HEK293 (cell line): ENCODE data around the gene TSHZ2.

ENCODE experiments used
- CTCF ChIA-PET: fragments of 350-600 bp; formaldehyde crosslinking; extraction: SDS; loops from one replicate; lab custom pipeline; 2021; ENCODE audit warnings: antibody characterized with exemption; lab: Yijun Ruan, JAX
- POLR2A ChIA-PET: fragments of 300-600 bp; formaldehyde crosslinking; extraction: SDS; loops from one replicate; lab custom pipeline; 2020; ENCODE audit warnings: antibody characterized with exemption, inconsistent platforms; lab: Yijun Ruan, JAX
- H3K27ac ChIP-seq: fragments of 200-500 bp; sonication (Bioruptor generic); 2 replicates; pipeline ENCODE4 v1.5.1; 2014; ENCODE audit warnings: low read depth, low read length, control low read depth, inconsistent platforms; ENCODE audit errors: extremely low read depth
- H3K36me3 ChIP-seq, 2 experiments: fragments of 200-500 bp in 1 of 2; sonication (Bioruptor generic) in 1 of 2; 1 replicate in 1 of 2; 2 replicates in 1 of 2; pipeline ENCODE4 v1.5.1; 2014 to 2017; ENCODE audit warnings: inconsistent platforms in 2 of 2, low read length in 2 of 2; ENCODE audit not compliant: control insufficient read depth in 2 of 2, insufficient read depth in 1 of 2
- H3K4me1 ChIP-seq: fragments of 200-500 bp; sonication (Bioruptor generic); 2 replicates; pipeline ENCODE4 v1.5.1; 2014; ENCODE audit warnings: mild to moderate bottlenecking, low read length, inconsistent platforms; ENCODE audit not compliant: control insufficient read depth, insufficient read depth
- H3K4me3 ChIP-seq: 2 replicates; pipeline ENCODE4 v1.5.1; 2011; ENCODE audit warnings: low read depth, mild to moderate bottlenecking, control low read depth, low read length, moderate library complexity
- H3K9me3 ChIP-seq: fragments of 200-500 bp; sonication (Bioruptor generic); 2 replicates; pipeline ENCODE4 v1.5.1; 2014; ENCODE audit warnings: low read depth, low read length, inconsistent platforms; ENCODE audit not compliant: control insufficient read depth, insufficient read depth
- CTCF ChIP-seq: fragments of 450-650 bp; formaldehyde crosslinking; IDR thresholded peaks from 2 replicates; pipeline ENCODE4 v1.5.1; 2016; ENCODE audit warnings: missing biosample characterization, missing genetic modification characterization
- EGR2 ChIP-seq: fragments of 450-650 bp; formaldehyde crosslinking; IDR thresholded peaks from 2 replicates; pipeline ENCODE4 v1.5.1; 2016; ENCODE audit warnings: low read depth, missing biosample characterization, missing genetic modification characterization
- KLF16 ChIP-seq: fragments of 450-650 bp; formaldehyde crosslinking; IDR thresholded peaks from 2 replicates; pipeline ENCODE4 v1.5.1; 2017; ENCODE audit warnings: missing biosample characterization, missing genetic modification characterization
- KLF8 ChIP-seq: fragments of 450-650 bp; formaldehyde crosslinking; IDR thresholded peaks from 2 replicates; pipeline ENCODE4 v1.5.1; 2016; ENCODE audit warnings: missing biosample characterization, missing genetic modification characterization
- PRDM1 ChIP-seq: fragments of 450-650 bp; formaldehyde crosslinking; IDR thresholded peaks from 2 replicates; pipeline ENCODE4; 2016; ENCODE audit warnings: missing biosample characterization, missing genetic modification characterization
- REPIN1 ChIP-seq: fragments of 450-650 bp; formaldehyde crosslinking; IDR thresholded peaks from 2 replicates; pipeline ENCODE4 v1.5.1; 2017; ENCODE audit warnings: missing biosample characterization, missing genetic modification characterization, low read depth
- ZFHX2 ChIP-seq: fragments of 450-650 bp; formaldehyde crosslinking; conservative IDR thresholded peaks from 2 replicates; pipeline ENCODE4 v1.5.1; 2016; ENCODE audit warnings: missing biosample characterization, missing genetic modification characterization
- ZFP69B ChIP-seq: fragments of 450-650 bp; formaldehyde crosslinking; IDR thresholded peaks from 2 replicates; pipeline ENCODE4 v1.5.1; 2016; ENCODE audit warnings: missing biosample characterization, missing genetic modification characterization
- ZNF16 ChIP-seq: fragments of 450-650 bp; formaldehyde crosslinking; IDR thresholded peaks from 2 replicates; pipeline ENCODE4 v1.5.1; 2016; ENCODE audit warnings: low read depth, missing biosample characterization, missing genetic modification characterization
- ZNF426 ChIP-seq: fragments of 450-650 bp; formaldehyde crosslinking; IDR thresholded peaks from 2 replicates; pipeline ENCODE4 v1.5.1; 2017; ENCODE audit warnings: missing biosample characterization, missing genetic modification characterization, mild to moderate bottlenecking, inconsistent platforms, moderate library complexity
- ZNF521 ChIP-seq: fragments of 450-650 bp; formaldehyde crosslinking; IDR thresholded peaks from 2 replicates; pipeline ENCODE4 v1.5.1; 2017; ENCODE audit warnings: missing biosample characterization, mild to moderate bottlenecking, missing genetic modification characterization
- ZNF561 ChIP-seq: fragments of 450-650 bp; IDR thresholded peaks from 2 replicates; pipeline ENCODE4 v1.5.1; 2018; ENCODE audit warnings: missing biosample characterization, missing genetic modification characterization, borderline replicate concordance
- ZNF600 ChIP-seq: fragments of 450-650 bp; formaldehyde crosslinking; IDR thresholded peaks from 2 replicates; pipeline ENCODE4 v1.5.1; 2016; ENCODE audit warnings: missing biosample characterization, missing genetic modification characterization
- ZNF768 ChIP-seq: fragments of 450-650 bp; formaldehyde crosslinking; IDR thresholded peaks from 2 replicates; pipeline ENCODE4 v1.5.1; 2018; ENCODE audit warnings: missing biosample characterization, mild to moderate bottlenecking, missing genetic modification characterization
- TF ChIP-seq, protein P1 (sequence below): fragments of 450-650 bp; formaldehyde crosslinking; IDR thresholded peaks from 2 replicates; pipeline ENCODE4 v1.5.1; 2016; ENCODE audit warnings: missing biosample characterization, missing genetic modification characterization, borderline replicate concordance
- TF ChIP-seq, protein P2 (sequence below): fragments of 450-650 bp; formaldehyde crosslinking; IDR thresholded peaks from 2 replicates; pipeline ENCODE4 v1.5.1; 2017; ENCODE audit warnings: missing biosample characterization, missing genetic modification characterization
- TF ChIP-seq, protein P3 (sequence below): fragments of 450-650 bp; formaldehyde crosslinking; IDR thresholded peaks from 2 replicates; pipeline ENCODE4 v1.5.1; 2016; ENCODE audit warnings: missing biosample characterization, missing genetic modification characterization
- TF ChIP-seq, protein P4 (sequence below): fragments of 450-650 bp; formaldehyde crosslinking; optimal IDR thresholded peaks from 2 replicates; pipeline ENCODE3; 2016; ENCODE audit warnings: missing biosample characterization, mild to moderate bottlenecking, missing genetic modification characterization

Gene TSHZ2

DNA sequence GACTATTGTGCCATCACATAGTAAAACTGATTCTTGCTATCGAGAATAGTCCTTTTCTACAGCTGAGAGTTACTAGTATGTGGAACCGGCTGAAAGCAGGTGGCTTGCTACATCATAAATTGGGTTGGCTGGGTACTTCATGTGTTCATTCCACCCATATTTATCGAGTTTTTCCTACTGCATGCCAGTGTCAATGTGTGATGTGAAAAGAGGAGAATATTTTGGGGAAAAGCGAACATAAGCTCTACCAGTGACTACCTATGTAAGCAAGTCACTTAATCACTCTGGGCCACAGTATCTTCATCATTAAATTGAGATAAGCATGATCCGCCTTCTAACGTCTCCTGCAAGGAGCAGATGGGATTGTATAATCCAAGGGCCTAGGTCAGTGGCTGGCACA, 61.0 kb downstream of the TSHZ2 start:
- POLR2A ChIA-PET, result no interaction called here
- no peak overlapping the region for H3K27ac ChIP-seq

DNA sequence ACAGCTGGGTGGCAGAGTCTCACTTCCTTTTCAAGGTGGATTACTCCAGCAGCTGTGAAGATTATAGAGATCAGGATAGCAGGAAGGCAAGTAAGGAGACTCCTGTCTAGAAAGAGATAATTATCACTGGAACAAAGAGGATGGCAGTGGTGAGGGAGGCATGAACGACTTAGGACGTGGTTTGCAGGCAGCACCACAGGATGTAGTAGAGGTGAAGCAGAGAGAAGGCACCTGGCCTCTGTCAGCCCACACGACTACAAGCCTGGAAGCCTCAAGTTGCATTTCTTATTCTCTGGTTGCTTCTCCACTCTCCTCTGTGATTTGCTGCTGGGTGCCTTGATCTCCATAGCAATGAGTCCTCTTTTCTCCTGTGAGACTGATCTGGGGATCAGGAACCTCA, 62.7 kb downstream of the TSHZ2 start:
- no peaks in the 10 kb centered on the region for H3K9me3 ChIP-seq
- H3K36me3 ChIP-seq, result no peaks in the 10 kb centered on the region
- ChIA-PET POLR2A (no interaction called here), CTCF (no interaction called here)
- no peaks in the 10 kb centered on the region; the same call in 1 of the 2 replicates for H3K4me1 ChIP-seq
- no peak overlapping the region for H3K27ac ChIP-seq
- no peak overlapping the region for H3K4me3 ChIP-seq
- no peak for TF ChIP-seq ZNF768
- TF ChIP-seq ZNF16 (tag by site-specific recombination), result no peak
- TF ChIP-seq KLF16, result no peak
- TF ChIP-seq ZFP69B (tag by site-specific recombination), result no peak
- TF ChIP-seq ZNF426 (tag by site-specific recombination), result no peak
- TF ChIP-seq KLF8 (tag by site-specific recombination), result no peak
- TF ChIP-seq, protein P1, sequence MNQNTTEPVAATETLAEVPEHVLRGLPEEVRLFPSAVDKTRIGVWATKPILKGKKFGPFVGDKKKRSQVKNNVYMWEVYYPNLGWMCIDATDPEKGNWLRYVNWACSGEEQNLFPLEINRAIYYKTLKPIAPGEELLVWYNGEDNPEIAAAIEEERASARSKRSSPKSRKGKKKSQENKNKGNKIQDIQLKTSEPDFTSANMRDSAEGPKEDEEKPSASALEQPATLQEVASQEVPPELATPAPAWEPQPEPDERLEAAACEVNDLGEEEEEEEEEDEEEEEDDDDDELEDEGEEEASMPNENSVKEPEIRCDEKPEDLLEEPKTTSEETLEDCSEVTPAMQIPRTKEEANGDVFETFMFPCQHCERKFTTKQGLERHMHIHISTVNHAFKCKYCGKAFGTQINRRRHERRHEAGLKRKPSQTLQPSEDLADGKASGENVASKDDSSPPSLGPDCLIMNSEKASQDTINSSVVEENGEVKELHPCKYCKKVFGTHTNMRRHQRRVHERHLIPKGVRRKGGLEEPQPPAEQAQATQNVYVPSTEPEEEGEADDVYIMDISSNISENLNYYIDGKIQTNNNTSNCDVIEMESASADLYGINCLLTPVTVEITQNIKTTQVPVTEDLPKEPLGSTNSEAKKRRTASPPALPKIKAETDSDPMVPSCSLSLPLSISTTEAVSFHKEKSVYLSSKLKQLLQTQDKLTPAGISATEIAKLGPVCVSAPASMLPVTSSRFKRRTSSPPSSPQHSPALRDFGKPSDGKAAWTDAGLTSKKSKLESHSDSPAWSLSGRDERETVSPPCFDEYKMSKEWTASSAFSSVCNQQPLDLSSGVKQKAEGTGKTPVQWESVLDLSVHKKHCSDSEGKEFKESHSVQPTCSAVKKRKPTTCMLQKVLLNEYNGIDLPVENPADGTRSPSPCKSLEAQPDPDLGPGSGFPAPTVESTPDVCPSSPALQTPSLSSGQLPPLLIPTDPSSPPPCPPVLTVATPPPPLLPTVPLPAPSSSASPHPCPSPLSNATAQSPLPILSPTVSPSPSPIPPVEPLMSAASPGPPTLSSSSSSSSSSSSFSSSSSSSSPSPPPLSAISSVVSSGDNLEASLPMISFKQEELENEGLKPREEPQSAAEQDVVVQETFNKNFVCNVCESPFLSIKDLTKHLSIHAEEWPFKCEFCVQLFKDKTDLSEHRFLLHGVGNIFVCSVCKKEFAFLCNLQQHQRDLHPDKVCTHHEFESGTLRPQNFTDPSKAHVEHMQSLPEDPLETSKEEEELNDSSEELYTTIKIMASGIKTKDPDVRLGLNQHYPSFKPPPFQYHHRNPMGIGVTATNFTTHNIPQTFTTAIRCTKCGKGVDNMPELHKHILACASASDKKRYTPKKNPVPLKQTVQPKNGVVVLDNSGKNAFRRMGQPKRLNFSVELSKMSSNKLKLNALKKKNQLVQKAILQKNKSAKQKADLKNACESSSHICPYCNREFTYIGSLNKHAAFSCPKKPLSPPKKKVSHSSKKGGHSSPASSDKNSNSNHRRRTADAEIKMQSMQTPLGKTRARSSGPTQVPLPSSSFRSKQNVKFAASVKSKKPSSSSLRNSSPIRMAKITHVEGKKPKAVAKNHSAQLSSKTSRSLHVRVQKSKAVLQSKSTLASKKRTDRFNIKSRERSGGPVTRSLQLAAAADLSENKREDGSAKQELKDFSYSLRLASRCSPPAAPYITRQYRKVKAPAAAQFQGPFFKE (tag by site-specific recombination), result no peak

More for the DNA sequence above, 61.0 kb downstream of the TSHZ2 start:
- Histone ChIP-seq H3K36me3 (no peaks in the 10 kb centered on the region), H3K4me1 (no peaks in the 10 kb centered on the region; the same call in 1 of the 2 replicates), H3K9me3 (no peaks in the 10 kb centered on the region), H3K4me3 (no peak overlapping the region)
- CTCF ChIA-PET, result no interaction called here
- no peak for TF ChIP-seq ZNF768
- no peak for TF ChIP-seq EGR2 (tag by site-specific recombination)
- TF ChIP-seq ZNF600 (tag by site-specific recombination), result no peak
- TF ChIP-seq ZNF521 (tag by site-specific recombination), result no peak
- no peak for TF ChIP-seq ZNF561 (tag by site-specific recombination)
- TF ChIP-seq PRDM1, result no peak
- TF ChIP-seq, protein P2, sequence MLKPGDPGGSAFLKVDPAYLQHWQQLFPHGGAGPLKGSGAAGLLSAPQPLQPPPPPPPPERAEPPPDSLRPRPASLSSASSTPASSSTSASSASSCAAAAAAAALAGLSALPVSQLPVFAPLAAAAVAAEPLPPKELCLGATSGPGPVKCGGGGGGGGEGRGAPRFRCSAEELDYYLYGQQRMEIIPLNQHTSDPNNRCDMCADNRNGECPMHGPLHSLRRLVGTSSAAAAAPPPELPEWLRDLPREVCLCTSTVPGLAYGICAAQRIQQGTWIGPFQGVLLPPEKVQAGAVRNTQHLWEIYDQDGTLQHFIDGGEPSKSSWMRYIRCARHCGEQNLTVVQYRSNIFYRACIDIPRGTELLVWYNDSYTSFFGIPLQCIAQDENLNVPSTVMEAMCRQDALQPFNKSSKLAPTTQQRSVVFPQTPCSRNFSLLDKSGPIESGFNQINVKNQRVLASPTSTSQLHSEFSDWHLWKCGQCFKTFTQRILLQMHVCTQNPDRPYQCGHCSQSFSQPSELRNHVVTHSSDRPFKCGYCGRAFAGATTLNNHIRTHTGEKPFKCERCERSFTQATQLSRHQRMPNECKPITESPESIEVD (tag by site-specific recombination), result no peak
- TF ChIP-seq, protein P3, sequence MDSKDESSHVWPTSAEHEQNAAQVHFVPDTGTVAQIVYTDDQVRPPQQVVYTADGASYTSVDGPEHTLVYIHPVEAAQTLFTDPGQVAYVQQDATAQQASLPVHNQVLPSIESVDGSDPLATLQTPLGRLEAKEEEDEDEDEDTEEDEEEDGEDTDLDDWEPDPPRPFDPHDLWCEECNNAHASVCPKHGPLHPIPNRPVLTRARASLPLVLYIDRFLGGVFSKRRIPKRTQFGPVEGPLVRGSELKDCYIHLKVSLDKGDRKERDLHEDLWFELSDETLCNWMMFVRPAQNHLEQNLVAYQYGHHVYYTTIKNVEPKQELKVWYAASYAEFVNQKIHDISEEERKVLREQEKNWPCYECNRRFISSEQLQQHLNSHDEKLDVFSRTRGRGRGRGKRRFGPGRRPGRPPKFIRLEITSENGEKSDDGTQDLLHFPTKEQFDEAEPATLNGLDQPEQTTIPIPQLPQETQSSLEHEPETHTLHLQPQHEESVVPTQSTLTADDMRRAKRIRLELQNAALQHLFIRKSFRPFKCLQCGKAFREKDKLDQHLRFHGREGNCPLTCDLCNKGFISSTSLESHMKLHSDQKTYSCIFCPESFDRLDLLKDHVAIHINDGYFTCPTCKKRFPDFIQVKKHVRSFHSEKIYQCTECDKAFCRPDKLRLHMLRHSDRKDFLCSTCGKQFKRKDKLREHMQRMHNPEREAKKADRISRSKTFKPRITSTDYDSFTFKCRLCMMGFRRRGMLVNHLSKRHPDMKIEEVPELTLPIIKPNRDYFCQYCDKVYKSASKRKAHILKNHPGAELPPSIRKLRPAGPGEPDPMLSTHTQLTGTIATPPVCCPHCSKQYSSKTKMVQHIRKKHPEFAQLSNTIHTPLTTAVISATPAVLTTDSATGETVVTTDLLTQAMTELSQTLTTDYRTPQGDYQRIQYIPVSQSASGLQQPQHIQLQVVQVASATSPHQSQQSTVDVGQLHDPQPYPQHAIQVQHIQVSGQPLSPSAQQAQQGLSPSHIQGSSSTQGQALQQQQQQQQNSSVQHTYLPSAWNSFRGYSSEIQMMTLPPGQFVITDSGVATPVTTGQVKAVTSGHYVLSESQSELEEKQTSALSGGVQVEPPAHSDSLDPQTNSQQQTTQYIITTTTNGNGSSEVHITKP (tag by site-specific recombination), result no peak
- TF ChIP-seq, protein P4, sequence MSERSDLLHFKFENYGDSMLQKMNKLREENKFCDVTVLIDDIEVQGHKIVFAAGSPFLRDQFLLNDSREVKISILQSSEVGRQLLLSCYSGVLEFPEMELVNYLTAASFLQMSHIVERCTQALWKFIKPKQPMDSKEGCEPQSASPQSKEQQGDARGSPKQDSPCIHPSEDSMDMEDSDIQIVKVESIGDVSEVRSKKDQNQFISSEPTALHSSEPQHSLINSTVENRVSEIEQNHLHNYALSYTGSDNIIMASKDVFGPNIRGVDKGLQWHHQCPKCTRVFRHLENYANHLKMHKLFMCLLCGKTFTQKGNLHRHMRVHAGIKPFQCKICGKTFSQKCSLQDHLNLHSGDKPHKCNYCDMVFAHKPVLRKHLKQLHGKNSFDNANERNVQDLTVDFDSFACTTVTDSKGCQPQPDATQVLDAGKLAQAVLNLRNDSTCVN (tag by site-specific recombination), result no peak
- TF ChIP-seq CTCF (tag by site-specific recombination), result no peak
- TF ChIP-seq ZFHX2 (tag by site-specific recombination), result no peak
- no peak for TF ChIP-seq REPIN1 (tag by site-specific recombination)
